H1 (cell line): ENCODE measurements around the gene P3R3URF. TPM values are rescaled to one million over a fixed set of nuclear protein-coding genes. Genes with fewer than 3 reads are reported as not detected.

Source experiments
- CTCF ChIA-PET: fragments of 300-600 bp; sonication (Branson Sonifier 250); formaldehyde crosslinking; loops from one replicate; lab custom pipeline; 2021; ENCODE audit not compliant: partially characterized antibody; lab: Charles Lee
- POLR2A ChIA-PET: fragments of 300-600 bp; sonication (Branson Sonifier 250); formaldehyde crosslinking; loops from one replicate; lab custom pipeline; 2021; ENCODE audit warnings: inconsistent platforms; ENCODE audit not compliant: partially characterized antibody; lab: Charles Lee
- DNase-seq, 2 experiments: peaks; one replicate each; pipeline versions ENCODE4 v3.0.0 to v3.0.0-alpha.2; 2010 to 2022; ENCODE audit warnings: low spot score in 2 of 2, low read depth in 1 of 2, mixed read lengths in 1 of 2
- FAIRE-seq: peaks from 2 replicates; lab custom pipeline; 2011; peaks lifted over from hg19 to GRCh38; lab: Jason Lieb, UNC
- H2AFZ ChIP-seq: 2 replicates; pipeline ENCODE4 v1.8.1; 2012; ENCODE audit warnings: low read length, inconsistent platforms
- H2AK5ac ChIP-seq: 2 replicates; pipeline ENCODE4 v1.6.1; 2013; ENCODE audit warnings: low read depth, low read length
- H2BK120ac ChIP-seq: replicated peaks from 2 replicates; pipeline ENCODE3; 2013; ENCODE audit warnings: low read depth, low read length, inconsistent platforms
- H2BK12ac ChIP-seq: 2 replicates; pipeline ENCODE4 v1.6.1; 2013; ENCODE audit warnings: low read depth, low read length
- H2BK15ac ChIP-seq: 2 replicates; pipeline ENCODE4 v1.6.1; 2013; ENCODE audit warnings: low read length
- H2BK20ac ChIP-seq: 2 replicates; pipeline ENCODE4 v1.6.1; 2013; ENCODE audit warnings: low read length
- H2BK5ac ChIP-seq: 2 replicates; pipeline ENCODE4 v1.6.1; 2013; ENCODE audit warnings: low read depth, low read length
- H3K14ac ChIP-seq: 2 replicates; pipeline ENCODE4 v1.6.1; 2013; ENCODE audit warnings: inconsistent platforms; ENCODE audit not compliant: insufficient read length
- H3K18ac ChIP-seq: 2 replicates; pipeline ENCODE4 v1.6.1; 2013; ENCODE audit warnings: low read length; ENCODE audit errors: extremely low read depth
- H3K23ac ChIP-seq: 2 replicates; pipeline ENCODE4 v1.6.1; 2013; ENCODE audit warnings: inconsistent platforms; ENCODE audit not compliant: insufficient read length
- H3K23me2 ChIP-seq: 2 replicates; pipeline ENCODE4 v1.6.1; 2013; ENCODE audit warnings: low read depth, low read length
- H3K27ac ChIP-seq: 2 replicates; pipeline ENCODE4 v1.6.1; 2011; ENCODE audit warnings: low read depth, low read length, inconsistent platforms
- H3K27me3 ChIP-seq, 4 experiments: replicated peaks in 1 of 4; 1 replicate in 1 of 4; 2 replicates in 3 of 4; pipeline versions ENCODE4 v1.6.1 to v1.8.1; 2011 to 2013; ENCODE audit warnings: low read length in 3 of 4, mild to moderate bottlenecking in 3 of 4, inconsistent platforms in 2 of 4, mixed read lengths in 2 of 4, moderate library complexity in 1 of 4; ENCODE audit not compliant: control insufficient read depth in 3 of 4, insufficient read depth in 3 of 4; ENCODE audit errors: extremely low read depth in 1 of 4
- H3K36me3 ChIP-seq, 4 experiments: 2 replicates each; pipeline versions ENCODE4 v1.6.1 to v1.8.1; 2011 to 2013; ENCODE audit warnings: mild to moderate bottlenecking in 4 of 4, low read length in 3 of 4, moderate library complexity in 2 of 4, control low read depth in 1 of 4, inconsistent platforms in 1 of 4; ENCODE audit not compliant: insufficient read depth in 4 of 4, control insufficient read depth in 2 of 4
- H3K4ac ChIP-seq: replicated peaks from 2 replicates; pipeline ENCODE3; 2013; ENCODE audit warnings: low read length, low read depth, mixed read lengths, inconsistent platforms; ENCODE audit not compliant: insufficient read length
- H3K4me1 ChIP-seq, 4 experiments: replicated peaks in 1 of 4; 1 replicate in 1 of 4; 2 replicates in 3 of 4; pipeline versions ENCODE4 v1.6.1 to v1.8.1; 2011 to 2013; ENCODE audit warnings: low read length in 3 of 4, inconsistent platforms in 2 of 4, mixed read lengths in 1 of 4; ENCODE audit not compliant: insufficient read depth in 4 of 4, control insufficient read depth in 3 of 4
- H3K4me2 ChIP-seq, 2 experiments: 2 replicates each; pipeline versions ENCODE4 v1.6.1 to v1.8.1; 2011 to 2013; ENCODE audit warnings: low read depth in 2 of 2, low read length in 2 of 2, control low read depth in 1 of 2, inconsistent platforms in 1 of 2, mild to moderate bottlenecking in 1 of 2; ENCODE audit not compliant: insufficient read depth in 1 of 2
- H3K4me3 ChIP-seq, 4 experiments: fragments of 200-600, 300-600 bp in 1 of 4; sonication (generic), shearing (Covaris generic), sonication (Bioruptor Twin) in 1 of 4; 2 replicates each; pipeline versions ENCODE4 v1.5.1 to v1.8.1; 2011 to 2016; ENCODE audit warnings: low read length in 4 of 4, low read depth in 3 of 4, control low read depth in 2 of 4, inconsistent platforms in 2 of 4, mild to moderate bottlenecking in 2 of 4, mixed read lengths in 1 of 4, moderate library complexity in 1 of 4; ENCODE audit not compliant: insufficient read depth in 2 of 4; ENCODE audit errors: extremely low read depth in 1 of 4
- H3K56ac ChIP-seq: replicated peaks from 2 replicates; pipeline ENCODE3; 2013; ENCODE audit warnings: low read depth, mild to moderate bottlenecking, mixed read lengths, low read length, inconsistent platforms; ENCODE audit not compliant: insufficient read length
- H3K79me1 ChIP-seq: 2 replicates; pipeline ENCODE4 v1.6.1; 2013; ENCODE audit warnings: low read depth, low read length, control low read depth
- H3K79me2 ChIP-seq, 2 experiments: 2 replicates each; pipeline versions ENCODE4 v1.6.1 to v1.8.1; 2012 to 2013; ENCODE audit warnings: low read length in 2 of 2, mild to moderate bottlenecking in 2 of 2, inconsistent platforms in 1 of 2; ENCODE audit not compliant: insufficient read depth in 2 of 2, control insufficient read depth in 1 of 2
- H3K9ac ChIP-seq, 4 experiments: replicated peaks in 1 of 4; 1 replicate in 1 of 4; 2 replicates in 3 of 4; pipeline versions ENCODE4 v1.6.1 to v1.8.1; 2011 to 2013; ENCODE audit warnings: low read depth in 3 of 4, low read length in 3 of 4, control low read depth in 2 of 4, mild to moderate bottlenecking in 2 of 4, moderate library complexity in 2 of 4, inconsistent platforms in 1 of 4; ENCODE audit errors: extremely low read depth in 1 of 4
- H3K9me3 ChIP-seq, 2 experiments: 2 replicates each; pipeline versions ENCODE4 v1.6.1 to v1.8.1; 2012 to 2013; ENCODE audit warnings: mild to moderate bottlenecking in 2 of 2, moderate library complexity in 2 of 2, control low read depth in 1 of 2, inconsistent platforms in 1 of 2, low read depth in 1 of 2, low read length in 1 of 2, mixed read lengths in 1 of 2; ENCODE audit not compliant: insufficient read depth in 2 of 2
- H4K20me1 ChIP-seq, 2 experiments: replicated peaks in 1 of 2; 2 replicates each; pipeline versions ENCODE3 to v1.8.1; 2011 to 2013; ENCODE audit warnings: inconsistent platforms in 2 of 2, low read length in 2 of 2, mild to moderate bottlenecking in 1 of 2; ENCODE audit not compliant: insufficient read depth in 2 of 2, control insufficient read depth in 1 of 2
- H4K5ac ChIP-seq: 2 replicates; pipeline ENCODE4 v1.6.1; 2013; ENCODE audit warnings: low read length, low read depth, mixed read lengths, inconsistent platforms; ENCODE audit not compliant: insufficient read length
- H4K8ac ChIP-seq: 2 replicates; pipeline ENCODE4 v1.8.0; 2013; ENCODE audit warnings: mild to moderate bottlenecking, moderate library complexity, low read length, inconsistent platforms; ENCODE audit not compliant: insufficient read depth; ENCODE audit errors: extremely low read depth
- H4K91ac ChIP-seq: replicated peaks from 2 replicates; pipeline ENCODE3; 2013; ENCODE audit warnings: low read length, mixed read lengths, inconsistent platforms; ENCODE audit not compliant: insufficient read length
- HDAC2 ChIP-seq, 2 experiments: fragments of 300-600 bp in 1 of 2; sonication (generic) in 1 of 2; IDR thresholded peaks; 2 replicates each; pipeline ENCODE4 v1.6.1; 2011 to 2012; ENCODE audit warnings: low read depth in 2 of 2, low read length in 2 of 2, mild to moderate bottlenecking in 2 of 2, moderate library complexity in 2 of 2, borderline replicate concordance in 1 of 2, inconsistent platforms in 1 of 2
- MAX ChIP-seq: IDR thresholded peaks from 2 replicates; pipeline ENCODE4 v1.6.1; 2012; ENCODE audit warnings: inconsistent platforms
- WGBS, 2 experiments: shearing (Covaris generic) in 1 of 2; methylation state at CpG; one replicate each; pipeline versions ENCODE4 v1.1.6 to v1.1.7; 2013 to 2015; ENCODE audit warnings: low lambda C conversion rate in 2 of 2, mixed read lengths in 2 of 2, inconsistent platforms in 1 of 2, low coverage in 1 of 2, missing lambda C conversion rate in 1 of 2; ENCODE audit not compliant: insufficient replicate concordance in 2 of 2, insufficient coverage in 1 of 2, insufficient read length in 1 of 2; ENCODE audit errors: extremely low coverage in 1 of 2, missing lambda C conversion rate in 1 of 2; 5-methylcytosine and 5-hydroxymethylcytosine counted together
- polyA plus RNA-seq, 7 experiments: library from polyadenylated mRNA; depleted of rRNA in 3 of 7; stranded (reverse) in 5 of 7; unstranded in 2 of 7; fragments of >200 nt in 5 of 7; fragments of 200-250 nt in 2 of 7; gene quantifications; 1 replicate in 5 of 7; 2 replicates in 1 of 7; 4 replicates in 1 of 7; pipeline versions ENCODE4 v1.2.1 to v1.2.3, GENCODE V29; 2011 to 2013; ENCODE audit warnings: missing spikeins in 2 of 7, mixed read lengths in 2 of 7
- total RNA-seq: library from RNA; stranded (reverse); fragmentation: NEBNext Ultra II Directional; extraction: Animal tissue kit (Norgen Biotek cat#: 25700); gene quantifications from 2 replicates; pipeline ENCODE4 v1.2.1, GENCODE V29; 2021

Gene P3R3URF
- total and polyA plus RNA-seq, 2 of the 8 experiments (the other 6 are each of a cell fraction or from before 2014, with no cell fraction given): not detected

GRCh38 chr1:46204406-46204742 lies 28.1 kb upstream of the P3R3URF start:
- Histone ChIP-seq H3K79me1 (no peaks in the 10 kb centered on the region), H3K79me2 (no peaks in the 10 kb centered on the region; a peak in 1 of 4 replicates), H2AFZ (no peak overlapping the region), H3K23me2 (peaks cover 14% of the 10 kb centered on the region), H3K18ac (no peak overlapping the region), H4K91ac (no peak overlapping the region), H3K4me2 (peak overlapping the region; percentile 84 to 86), H3K36me3 (no peaks in the 10 kb centered on the region; a peak in 1 of 8 replicates), H3K9ac (no peak overlapping the region), H3K4me1 (peaks cover 0 to 3% (median 1%) of the 10 kb centered on the region in 4 experiments; a peak in 4 of 7 replicates), H2BK15ac (0 out of 2 replicates have a peak overlapping the region, but pooled peaks have one; percentile 46), H4K5ac (no peak overlapping the region), H3K9me3 (no peaks in the 10 kb centered on the region), H3K27ac (no peak overlapping the region), H4K8ac (peak overlapping the region; percentile 53; the same call in 1 of the 2 replicates), H4K20me1 (no peaks in the 10 kb centered on the region), H3K4me3 (peak overlapping the region; percentile 76 to 94 (median 84); a peak in 6 of 8 replicates), H3K56ac (no peak overlapping the region), H2BK12ac (no peak overlapping the region), H2AK5ac (no peak overlapping the region), H2BK5ac (no peak overlapping the region), H2BK20ac (0 out of 2 replicates have a peak overlapping the region, but pooled peaks have one; percentile 48), H2BK120ac (no peak overlapping the region), H3K14ac (no peak overlapping the region), H3K4ac (no peak overlapping the region), H3K27me3 (no peaks in the 10 kb centered on the region), H3K23ac (no peak overlapping the region)
- 69% methylated on average over 5 of the region's 5 CpGs; no CpG with 5 or more reads in 1 of the 2 experiments for WGBS, 2 experiments
- DNase-seq (no peak), FAIRE-seq (no peak)
- POLR2A ChIA-PET: interaction anchor here (0.7 to 1.2 kb wide), 2 partner anchors 27 to 160 kb away, joined by 3 to 4 read pairs; no protein-coding TSS in a partner anchor
- CTCF ChIA-PET: interaction anchor here (1.1 to 1.4 kb wide), 2 partner anchors 19 to 21 kb away, joined by 4 to 9 read pairs; no protein-coding TSS in a partner anchor
- TF ChIP-seq HDAC2 (IDR thresholded peaks at IDR 0.05; ENCODE audit: borderline replicate concordance in 1 of 2, low read depth in 2 of 2, low read length in 2 of 2): no peak
- no peak for TF ChIP-seq MAX
